GM21381 (cell line): Measurements from ENCODE around the gene OSTN.

ENCODE experiments used
- ATAC-seq: cut with Tn5 transposase; IDR thresholded peaks from one replicate; pipeline ENCODE4 v1.9.1; 2021; ENCODE audit warnings: mild to moderate bottlenecking, moderate library complexity; ENCODE audit not compliant: unreplicated experiment

OSTN gene

DNA sequence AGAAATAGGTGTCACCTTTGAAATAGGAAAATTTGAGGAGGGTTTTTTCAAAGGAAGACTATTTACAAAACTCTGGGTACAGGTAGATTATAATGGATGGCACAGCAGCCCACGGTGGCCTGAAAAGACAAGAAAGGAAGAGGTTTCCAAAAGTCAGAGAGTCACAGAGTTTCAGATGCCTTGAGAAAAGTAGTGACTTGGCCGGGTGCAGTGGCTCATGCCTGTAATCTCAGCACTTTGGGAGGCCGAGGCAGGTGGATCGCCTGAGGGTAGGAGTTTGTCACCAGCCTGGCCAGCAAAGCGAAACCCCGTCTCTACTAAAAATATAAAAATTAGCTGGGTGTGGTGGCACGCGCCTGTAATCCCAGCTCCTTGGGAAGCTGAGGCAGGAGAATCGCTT is 35.2 kb downstream of the OSTN start:
- no peak for ATAC-seq

DNA sequence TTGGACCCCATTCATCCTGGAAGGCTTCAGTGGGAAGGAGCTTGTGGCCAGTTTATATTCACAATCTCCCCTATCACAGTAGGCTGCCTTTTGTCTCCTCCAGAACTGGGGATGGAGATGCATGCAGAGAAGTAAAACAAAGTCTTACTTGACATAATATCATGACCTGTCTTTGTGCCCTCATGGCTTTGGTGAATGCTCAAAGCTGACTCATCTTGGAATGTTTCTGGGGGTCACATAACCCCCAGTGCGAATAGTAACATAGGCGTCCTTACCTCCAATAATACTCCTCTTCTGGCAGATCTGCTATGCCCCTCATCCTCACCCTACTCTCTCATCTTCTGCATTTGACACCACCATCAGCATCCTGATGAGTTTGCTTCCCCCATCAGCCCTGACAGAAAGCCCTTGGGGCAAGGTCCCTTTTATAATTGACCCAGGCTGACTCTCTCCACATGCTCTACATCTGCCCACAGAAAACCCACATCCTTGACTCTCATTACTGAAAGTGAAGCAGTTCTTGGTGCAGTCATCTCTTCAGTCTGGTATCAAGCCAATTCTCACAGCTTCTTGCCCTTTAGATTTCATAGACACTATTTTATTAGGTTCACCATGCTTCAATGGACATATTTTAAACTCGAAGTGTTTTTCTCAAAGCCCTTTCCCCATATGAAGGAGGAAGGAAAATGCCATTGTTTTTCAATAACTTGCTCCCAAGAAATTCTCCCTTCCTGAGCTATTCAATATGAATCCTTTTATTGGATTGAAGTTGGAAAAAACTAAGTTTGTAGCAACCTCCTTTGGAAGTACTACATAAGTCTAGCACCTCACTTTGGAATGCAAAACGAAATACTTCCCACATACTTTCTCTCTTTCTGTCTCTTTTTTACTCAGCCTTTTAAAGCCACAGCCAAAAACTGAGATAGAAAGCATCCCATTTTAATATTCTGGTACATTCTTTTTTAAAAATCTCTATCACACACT is 36.6 kb downstream of the OSTN start:
- ATAC-seq, result peak; percentile 99

DNA sequence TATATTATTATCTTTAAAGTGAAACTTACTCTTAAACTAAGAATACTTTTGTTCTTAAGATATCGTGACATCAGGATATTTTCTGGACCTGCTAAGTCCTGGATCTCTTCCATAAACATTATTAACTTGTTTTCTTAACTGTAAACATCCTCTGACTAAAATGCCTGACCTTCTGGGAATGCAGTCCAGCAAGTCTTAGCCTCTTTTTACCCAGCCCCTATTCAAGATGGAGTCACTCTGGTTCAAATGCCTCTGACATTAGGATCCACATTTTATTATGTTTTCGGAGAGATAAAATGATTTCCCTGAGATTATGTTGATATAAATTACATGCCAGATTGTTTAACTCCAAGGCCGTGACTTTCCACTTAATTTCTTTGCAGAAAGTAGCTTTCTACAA is 37.6 kb downstream of the OSTN start:
- ATAC-seq, result no peak

DNA sequence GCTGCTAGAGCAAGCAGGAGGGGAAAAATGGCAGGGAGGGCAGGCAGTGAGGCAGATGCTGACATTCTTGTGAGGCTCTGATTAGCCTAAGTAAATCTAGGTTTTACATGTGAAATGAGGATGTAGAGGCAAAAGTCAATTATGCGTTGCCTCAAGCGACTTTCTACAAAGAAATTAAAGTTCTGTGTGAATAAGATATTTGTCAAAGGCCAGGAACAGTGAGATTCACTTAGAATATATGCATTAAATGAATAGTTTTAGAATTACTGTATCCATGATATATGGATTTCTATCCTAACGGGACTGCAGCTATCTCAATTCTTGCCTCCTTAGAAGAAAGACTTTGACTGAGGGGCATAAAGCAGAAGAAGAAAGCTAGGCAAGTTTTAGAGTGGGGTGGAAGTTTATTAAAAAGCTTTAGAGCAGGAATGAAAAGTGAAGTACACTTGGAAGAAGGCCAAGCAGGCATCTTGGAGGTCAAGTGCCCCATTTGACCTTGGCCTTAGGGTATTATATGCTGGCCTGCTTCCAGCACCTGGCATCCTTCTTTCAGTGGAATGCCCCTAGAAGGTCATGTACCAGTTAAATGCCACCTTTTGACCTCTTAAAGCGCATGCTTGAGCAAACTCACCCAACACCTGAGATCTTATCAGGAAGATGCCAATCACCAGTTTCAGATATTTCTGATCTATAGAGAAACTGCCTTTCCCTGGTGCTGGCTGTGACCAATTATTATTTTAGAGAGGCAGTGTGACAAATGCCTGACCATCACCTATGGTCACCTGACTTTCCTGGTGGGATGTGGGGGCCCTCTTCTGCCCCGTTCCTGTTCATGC is 38.2 kb downstream of the OSTN start:
- no peak for ATAC-seq

DNA sequence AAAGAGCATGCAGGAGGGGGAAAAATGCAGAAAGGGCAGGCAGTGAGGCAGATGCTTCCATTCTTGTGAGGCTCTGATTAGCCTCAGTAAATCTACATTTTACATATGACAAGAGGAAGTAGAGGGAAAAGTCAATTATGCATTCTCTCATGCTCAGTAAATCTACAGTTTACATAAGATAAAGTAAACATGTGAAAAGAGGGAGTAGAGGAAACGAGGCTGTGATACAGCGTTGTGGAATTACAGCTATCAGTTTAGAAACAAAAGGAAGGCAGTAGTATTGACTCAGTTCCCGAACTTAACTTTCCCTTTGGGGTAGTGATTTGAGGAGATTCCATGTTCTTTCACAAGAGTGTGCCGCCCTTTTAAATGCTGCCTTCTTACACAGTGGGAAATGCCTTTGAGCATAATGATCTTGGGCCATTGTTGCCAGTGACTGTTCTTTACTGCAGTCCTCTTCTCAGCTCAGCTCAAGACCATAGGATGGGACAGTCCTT is 39.3 kb downstream of the OSTN start:
- ATAC-seq, result no peak

DNA sequence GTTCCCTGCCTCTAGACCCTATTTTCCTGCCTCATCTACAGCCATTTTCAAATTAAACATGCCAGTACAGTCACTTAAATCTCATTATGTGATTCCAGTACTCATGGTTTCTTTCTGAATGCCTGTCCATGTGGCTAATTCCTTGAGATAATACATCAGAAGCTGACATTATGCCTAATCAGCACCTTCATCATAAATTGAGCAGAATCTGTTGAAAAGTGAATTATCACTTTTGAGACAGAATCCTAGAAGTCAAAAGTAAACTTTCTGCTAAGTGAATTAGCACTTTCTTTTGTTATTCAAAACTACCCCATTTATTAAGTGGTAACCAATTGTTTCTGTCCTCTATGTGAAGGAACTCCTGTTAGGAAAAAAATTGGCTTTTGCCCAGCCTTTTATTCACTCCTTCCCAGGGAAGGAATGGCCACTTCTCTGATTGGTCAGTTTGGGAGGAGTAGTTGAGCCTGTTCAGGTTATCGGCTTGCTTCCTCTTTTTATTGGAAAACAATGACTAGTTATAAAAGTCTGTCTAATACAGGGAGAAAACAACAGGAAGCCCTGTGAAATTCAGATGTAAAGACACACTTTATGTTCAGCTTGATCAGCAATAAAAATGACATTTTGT is 40.5 kb downstream of the OSTN start:
- ATAC-seq, result no peak

DNA sequence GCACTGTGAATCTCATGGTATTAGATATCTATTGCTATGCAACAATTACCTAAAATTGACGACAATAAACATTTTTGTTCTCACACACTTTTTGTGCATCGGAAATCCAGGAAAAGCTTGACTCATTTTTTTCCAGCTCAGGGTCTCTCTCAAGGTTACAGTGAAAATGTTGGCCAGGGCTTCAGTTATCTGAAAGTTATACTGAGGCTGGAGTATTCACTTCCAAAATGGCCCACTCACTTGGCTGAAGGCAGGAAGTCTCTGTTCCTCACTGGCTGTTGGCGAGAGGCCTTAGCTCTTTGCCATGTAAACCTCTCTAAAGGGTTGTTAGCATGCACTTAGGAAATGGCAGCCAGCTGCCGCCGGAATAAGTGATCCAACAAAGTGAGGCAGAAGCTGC is 41.4 kb downstream of the OSTN start:
- ATAC-seq, result no peak

DNA sequence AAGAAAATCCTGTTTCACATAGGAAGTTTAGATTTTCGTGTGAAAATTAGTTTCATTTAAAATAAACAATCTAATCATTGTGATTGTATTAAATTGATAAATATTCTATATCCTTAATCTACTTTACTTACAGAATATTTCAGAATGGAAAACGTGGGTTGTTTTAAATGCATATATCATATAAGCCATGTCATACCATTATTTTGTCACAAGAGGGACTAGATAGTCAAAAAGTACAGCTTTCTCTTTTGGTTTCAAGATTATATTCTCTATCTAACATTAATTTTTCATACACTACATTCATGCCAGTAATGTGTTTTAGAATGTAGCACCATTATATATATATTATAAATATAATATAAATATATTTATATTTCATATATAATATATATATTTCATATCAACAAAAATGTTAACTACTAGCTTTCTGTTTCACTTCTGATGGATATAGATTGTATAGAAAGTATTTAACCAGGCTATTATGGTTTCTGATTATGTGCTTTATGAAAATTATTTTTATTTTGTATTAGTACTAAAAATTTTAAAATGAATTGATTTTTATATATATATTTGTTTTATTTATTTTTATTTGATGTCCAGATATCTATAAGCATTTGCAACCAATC is 45.3 kb downstream of the OSTN start:
- ATAC-seq, result no peak

DNA sequence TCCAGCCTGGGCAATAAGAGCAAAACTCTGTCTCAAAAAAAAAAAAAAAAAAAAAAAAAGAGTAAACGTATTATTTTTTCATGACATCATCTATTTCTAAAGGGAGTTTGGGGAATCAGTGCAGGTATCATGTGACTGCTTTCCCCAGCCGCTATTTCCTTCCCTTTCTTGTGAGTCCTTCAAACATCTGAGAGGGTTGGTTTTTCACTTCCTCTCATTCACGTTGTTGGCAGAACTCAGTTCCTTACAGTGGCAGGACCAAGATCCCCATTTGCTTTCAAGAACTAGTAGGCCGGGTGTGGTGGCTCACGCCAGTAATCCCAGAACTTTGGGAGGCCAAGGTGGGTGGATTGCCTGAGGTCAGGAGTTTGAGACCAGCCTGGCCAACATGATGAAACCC is 47.0 kb downstream of the OSTN start:
- ATAC-seq, result peak; percentile 81

DNA sequence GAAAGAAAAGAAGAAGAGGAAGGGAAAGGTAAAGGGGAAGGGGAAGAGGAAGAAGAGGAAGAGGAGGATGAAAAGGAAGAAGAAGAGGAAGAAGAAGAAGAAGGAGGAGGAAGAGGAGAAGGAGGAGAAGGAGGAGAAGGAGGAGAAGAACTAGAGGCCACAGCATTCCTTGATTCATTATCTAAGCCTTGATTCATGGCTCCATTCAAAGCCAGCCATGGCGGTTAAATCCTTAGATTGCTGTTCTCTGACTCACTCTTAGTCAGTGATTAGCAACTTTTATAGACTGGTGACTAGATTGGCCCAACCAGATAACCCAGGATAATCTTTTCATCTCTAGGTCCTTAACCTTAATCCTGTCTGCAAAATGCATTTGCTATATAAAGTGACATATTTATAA is 47.6 kb downstream of the OSTN start:
- ATAC-seq, result no peak

DNA sequence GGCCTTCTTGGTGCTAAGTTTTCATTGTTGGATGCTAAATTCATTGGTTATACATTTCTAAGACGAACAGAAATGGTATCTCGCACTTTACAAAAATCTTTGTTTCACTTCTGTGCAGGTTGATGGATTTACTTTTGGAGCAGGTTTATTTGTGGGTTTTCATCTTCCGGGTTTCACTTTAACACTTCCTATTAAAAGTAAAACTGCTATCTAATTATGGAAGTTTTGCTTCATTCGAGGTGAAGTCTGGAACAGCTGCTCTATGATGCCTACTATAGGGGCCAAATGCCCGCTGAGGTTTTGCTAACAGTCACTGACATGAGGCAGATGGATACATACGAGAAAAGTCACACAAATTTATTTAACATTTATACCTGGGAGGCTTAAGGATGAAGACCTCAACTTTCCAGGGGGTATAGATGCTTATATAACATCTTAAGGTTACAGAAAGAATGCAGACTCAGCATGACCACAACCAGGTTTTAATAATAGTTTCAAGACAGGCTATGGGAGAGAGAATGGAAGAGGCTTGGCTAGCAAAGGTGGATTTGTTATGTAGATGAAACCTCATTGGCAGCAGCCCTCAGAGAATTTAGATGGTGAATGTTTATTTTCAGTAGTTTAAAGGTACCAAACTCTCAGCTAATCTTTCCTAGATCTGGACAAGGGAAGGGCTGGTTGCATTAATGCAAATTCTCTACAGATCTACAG is 54.2 kb downstream of the OSTN start:
- ATAC-seq, result peak; percentile 44

DNA sequence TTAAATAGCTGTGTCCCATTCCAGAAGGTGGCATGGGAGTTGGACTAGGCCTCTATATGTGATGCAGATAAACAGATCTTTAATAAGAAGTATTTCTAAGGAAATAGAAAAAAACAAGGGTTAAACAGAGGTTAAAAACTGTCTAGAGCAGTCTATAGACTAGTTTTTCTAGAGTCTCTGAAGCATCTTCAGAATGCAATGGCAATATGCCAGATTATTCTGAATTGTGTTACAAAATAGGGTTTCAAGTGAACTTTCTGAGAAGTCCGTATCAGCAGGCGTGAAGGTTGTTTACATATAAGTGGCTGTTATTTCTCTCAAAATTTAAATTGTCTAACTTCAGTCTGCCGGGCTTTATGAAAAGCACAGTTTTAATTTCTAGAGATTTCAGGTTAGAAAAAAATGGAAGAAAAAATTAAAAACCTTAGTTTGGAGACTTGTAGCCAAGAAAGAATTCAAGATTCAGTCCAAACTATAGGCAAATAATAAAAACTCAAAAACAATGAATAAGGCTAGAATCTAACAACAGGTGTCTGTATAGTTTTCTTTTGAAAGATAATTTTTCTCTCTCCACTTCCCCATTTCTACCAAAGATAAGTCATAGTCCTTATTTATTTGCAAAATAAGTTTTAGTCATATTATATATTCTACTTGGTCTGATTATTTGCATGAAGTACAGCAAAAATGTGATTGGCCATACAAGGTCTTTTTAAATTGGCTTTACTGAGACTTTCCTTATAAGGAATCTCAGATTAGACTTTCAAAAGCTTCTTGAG is 55.2 kb downstream of the OSTN start:
- no peak for ATAC-seq

DNA sequence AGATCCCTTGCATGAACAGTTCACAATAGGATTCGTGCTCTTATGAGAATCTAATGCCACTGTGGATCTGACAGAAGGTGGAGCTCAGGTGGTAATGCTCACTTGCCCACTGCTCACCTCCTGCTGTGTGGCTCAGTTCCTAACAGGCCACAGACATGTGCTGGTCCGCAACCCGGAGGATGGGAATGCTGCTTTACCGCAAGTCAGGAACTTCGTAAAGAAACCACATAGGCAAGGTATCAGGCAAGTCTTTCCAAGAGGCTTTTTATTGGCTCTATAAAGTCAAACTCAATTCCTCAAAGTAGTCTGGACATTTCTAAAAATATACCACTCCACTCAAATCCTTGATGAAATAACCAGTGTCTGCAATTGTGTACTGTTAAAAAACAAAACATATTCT is 56.1 kb downstream of the OSTN start:
- ATAC-seq, result no peak

DNA sequence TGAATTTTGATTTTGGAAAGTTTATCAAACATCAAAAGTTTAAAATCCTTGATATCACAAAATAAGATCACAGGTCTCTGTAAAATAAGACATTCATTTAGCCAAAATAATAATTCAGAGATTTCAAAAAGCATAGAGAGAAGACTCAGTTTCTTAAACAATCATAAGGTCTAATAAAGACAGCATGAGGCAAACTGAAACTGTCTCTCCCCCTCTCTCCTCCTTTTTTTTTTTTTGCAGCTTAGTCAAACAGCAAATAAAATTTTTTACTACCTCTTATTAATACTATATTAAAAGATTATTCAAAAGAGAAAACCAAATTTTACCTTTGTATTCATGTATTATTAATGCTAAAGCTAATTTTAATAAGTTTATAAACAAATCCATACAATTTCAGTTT is 57.4 kb downstream of the OSTN start:
- ATAC-seq, result no peak

DNA sequence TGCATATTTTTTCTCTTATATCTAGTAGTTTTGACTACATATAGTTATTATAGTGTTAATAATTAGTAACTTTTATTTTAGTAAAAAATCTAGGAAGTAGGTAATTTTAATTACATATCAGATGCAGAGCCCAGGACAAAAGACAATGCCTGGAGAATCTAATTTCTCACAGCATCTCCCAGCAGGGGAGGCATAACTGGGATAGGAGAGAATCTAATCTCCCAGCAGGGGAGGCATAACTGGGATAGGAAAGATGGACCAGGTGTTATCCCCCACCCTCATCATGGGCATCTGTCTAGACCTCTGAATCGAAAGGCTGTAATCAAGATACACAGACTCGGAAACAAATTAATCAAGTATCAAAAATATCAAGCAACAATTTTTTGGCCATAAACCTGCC is 58.2 kb downstream of the OSTN start:
- no peak for ATAC-seq

DNA sequence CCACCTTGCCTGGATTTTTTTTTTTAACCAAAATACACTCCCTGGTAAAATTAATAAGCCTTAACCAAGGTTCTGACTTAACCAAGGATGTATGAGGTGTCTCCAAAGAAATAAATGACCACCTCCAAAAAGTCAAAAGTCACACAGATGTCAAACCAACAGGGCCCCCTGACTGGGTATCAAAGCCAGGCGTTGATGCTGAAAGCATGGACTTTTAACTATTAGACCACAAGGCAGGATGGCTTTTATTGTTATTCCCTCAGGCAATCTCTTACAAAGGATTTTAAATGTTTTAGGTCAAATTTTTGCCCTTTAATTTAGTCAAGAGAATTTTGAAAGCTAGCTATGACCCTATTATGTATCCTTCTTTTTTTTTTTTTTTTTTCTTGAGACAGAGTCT is 60.4 kb downstream of the OSTN start:
- ATAC-seq, result no peak

DNA sequence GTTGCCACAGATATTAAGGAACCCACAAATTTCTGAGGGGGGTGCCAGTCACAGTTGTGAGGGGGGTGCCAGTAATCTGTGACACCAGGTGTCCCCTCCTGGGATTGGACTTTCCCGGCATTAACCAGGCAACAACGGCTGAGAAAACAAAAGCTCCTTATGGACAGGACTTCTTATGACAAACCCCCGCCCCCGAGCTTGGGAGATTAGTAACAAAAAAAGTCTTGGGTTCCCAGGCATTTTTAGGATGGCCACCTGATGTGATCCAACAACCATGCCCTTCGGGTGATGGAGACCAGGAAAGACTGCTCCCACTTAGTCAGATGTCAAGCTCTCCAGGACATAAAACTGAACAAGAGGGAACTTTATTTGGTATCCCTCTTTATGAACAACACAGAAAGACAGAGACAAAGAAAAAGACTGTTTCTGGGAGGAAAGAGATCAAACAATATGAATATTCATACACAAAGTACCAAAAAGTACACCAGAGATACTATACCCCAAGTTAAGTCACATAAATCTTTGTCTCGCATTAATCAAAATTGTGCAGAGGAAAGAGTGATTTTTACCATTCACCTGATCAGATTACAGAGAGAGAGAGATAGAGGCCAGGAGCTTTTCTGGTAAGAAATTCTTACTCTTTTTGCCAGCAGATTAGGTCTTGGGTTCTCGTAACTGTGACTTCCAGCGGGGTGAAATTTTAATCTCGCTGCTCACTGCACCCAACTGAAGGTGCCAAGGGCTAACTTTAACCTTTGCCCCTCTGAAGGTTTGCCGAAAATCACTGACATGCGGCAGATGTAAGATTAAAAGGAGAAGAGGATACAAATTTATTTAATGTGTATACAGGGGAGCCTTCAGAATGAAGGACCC is 61.6 kb downstream of the OSTN start:
- no peak for ATAC-seq

DNA sequence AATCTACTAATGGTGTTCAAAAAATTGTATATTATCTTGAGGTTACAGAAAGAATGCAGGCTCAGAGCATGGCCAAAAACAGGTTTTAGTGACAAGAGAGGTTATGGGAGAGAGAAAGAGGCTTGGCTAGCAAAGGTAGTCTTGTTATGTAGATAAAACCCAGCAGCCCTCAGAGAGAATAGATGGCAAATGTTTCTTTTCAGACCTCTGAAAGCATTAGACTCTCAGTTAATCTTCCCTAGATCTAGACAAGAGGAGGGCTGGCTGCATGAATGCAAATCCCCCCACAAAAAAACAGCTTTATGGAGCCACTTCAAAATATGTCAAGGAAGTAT is 62.2 kb downstream of the OSTN start:
- no peak for ATAC-seq

DNA sequence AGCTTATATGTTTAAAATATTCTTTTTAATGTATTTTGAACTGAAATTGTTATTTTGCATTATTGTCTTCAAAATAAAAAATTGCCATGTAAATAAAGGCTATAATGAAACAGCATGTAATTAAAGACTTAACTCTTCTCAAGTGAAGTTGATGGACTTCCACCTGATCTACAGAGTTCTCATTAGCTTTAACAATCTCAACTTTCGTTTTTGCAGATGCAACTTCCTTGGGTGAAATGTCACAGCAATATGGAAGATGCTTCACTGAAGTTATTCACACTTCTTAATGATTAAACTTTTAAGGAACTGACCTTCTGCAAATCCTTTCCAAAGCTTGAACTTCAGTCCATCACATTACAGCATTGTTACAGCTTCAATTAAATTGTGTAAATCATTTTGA is 63.6 kb downstream of the OSTN start:
- peak; percentile 59 for ATAC-seq
